ENCODE measurements around the gene LYAR.

The LYAR gene

GRCh38 chr4:4302001-4302400 lies 12.0 kb upstream of the LYAR start:
- Histone ChIP-seq H3K9me3 (ENCODE audit: insufficient read depth, low read depth, low read length) (no peaks in the 10 kb centered on the region), H3K9ac (ENCODE audit: low read depth, low read length, poor library complexity, severe bottlenecking) (no peak overlapping the region), H3F3A (ENCODE audit: low read depth) (no peaks in the 10 kb centered on the region), H2AFZ (ENCODE audit: low read length) (no peak overlapping the region), H3K4me2 (ENCODE audit: low read depth, low read length, poor library complexity, severe bottlenecking) (no peak overlapping the region), H3K4me1 (ENCODE audit: insufficient read depth, low read length, poor library complexity, severe bottlenecking) (peaks cover 7% of the 10 kb centered on the region), H3K9me2 (replicated peaks; ENCODE audit: low read depth, low read length) (no peaks in the 10 kb centered on the region), H3K27me3 (ENCODE audit: insufficient read depth, low read length, poor library complexity, severe bottlenecking) (no peaks in the 10 kb centered on the region), H3K4me3 (ENCODE audit: low read length, poor library complexity, severe bottlenecking) (no peak overlapping the region), H3K36me3 (ENCODE audit: insufficient read depth, low read length) (peaks cover 19% of the 10 kb centered on the region; the same call in 1 of the 2 replicates), H4K20me1 (ENCODE audit: insufficient read depth, low read length, poor library complexity, severe bottlenecking) (no peaks in the 10 kb centered on the region), H3K79me2 (ENCODE audit: insufficient read depth, low read length) (no peaks in the 10 kb centered on the region)
- TF ChIP-seq CTCF (conservative IDR thresholded peaks at IDR 0.05; ENCODE audit: low read length) (no peak), EZH2phosphoT487 (IDR thresholded peaks at IDR 0.05; ENCODE audit: borderline replicate concordance) (no peak)

- Histone ChIP-seq H3K9me3 (ENCODE audit: insufficient read depth, low read depth, low read length) (no peaks in the 10 kb centered on the region), H4K20me1 (ENCODE audit: insufficient read depth, low read length, poor library complexity, severe bottlenecking) (no peaks in the 10 kb centered on the region), H3K4me3 (ENCODE audit: low read length, poor library complexity, severe bottlenecking) (no peak overlapping the region), H3K79me2 (ENCODE audit: insufficient read depth, low read length) (no peaks in the 10 kb centered on the region; the same call in 1 of the 2 replicates), H3K4me2 (ENCODE audit: low read depth, low read length, poor library complexity, severe bottlenecking) (no peak overlapping the region), H3K36me3 (ENCODE audit: insufficient read depth, low read length) (peaks cover 14% of the 10 kb centered on the region; the same call in 1 of the 2 replicates), H3F3A (ENCODE audit: low read depth) (no peaks in the 10 kb centered on the region), H3K9me2 (replicated peaks; ENCODE audit: low read depth, low read length) (no peaks in the 10 kb centered on the region), H3K27me3 (ENCODE audit: insufficient read depth, low read length, poor library complexity, severe bottlenecking) (no peaks in the 10 kb centered on the region), H2AFZ (ENCODE audit: low read length) (no peak overlapping the region), H3K9ac (ENCODE audit: low read depth, low read length, poor library complexity, severe bottlenecking) (no peak overlapping the region), H3K4me1 (ENCODE audit: insufficient read depth, low read length, poor library complexity, severe bottlenecking) (no peaks in the 10 kb centered on the region)
- no peak for TF ChIP-seq CTCF (conservative IDR thresholded peaks at IDR 0.05; ENCODE audit: low read length)
- no peak for TF ChIP-seq EZH2phosphoT487 (IDR thresholded peaks at IDR 0.05; ENCODE audit: borderline replicate concordance)
Observed at GRCh38 chr4:4299006-4299405, 9.1 kb upstream of the LYAR start.

GRCh38 chr4:4296283-4296846 lies 6.4 kb upstream of the LYAR start:
- Histone ChIP-seq H3K4me1 (ENCODE audit: insufficient read depth, low read length, poor library complexity, severe bottlenecking) (peaks cover 10% of the 10 kb centered on the region), H3K9me3 (ENCODE audit: insufficient read depth, low read depth, low read length) (no peaks in the 10 kb centered on the region), H2AFZ (ENCODE audit: low read length) (no peak overlapping the region), H3K9me2 (replicated peaks; ENCODE audit: low read depth, low read length) (no peaks in the 10 kb centered on the region), H3K9ac (ENCODE audit: low read depth, low read length, poor library complexity, severe bottlenecking) (no peak overlapping the region), H3K79me2 (ENCODE audit: insufficient read depth, low read length) (peaks cover 25% of the 10 kb centered on the region), H4K20me1 (ENCODE audit: insufficient read depth, low read length, poor library complexity, severe bottlenecking) (peaks cover 3% of the 10 kb centered on the region), H3K36me3 (ENCODE audit: insufficient read depth, low read length) (no peaks in the 10 kb centered on the region), H3F3A (ENCODE audit: low read depth) (no peaks in the 10 kb centered on the region), H3K27me3 (ENCODE audit: insufficient read depth, low read length, poor library complexity, severe bottlenecking) (no peaks in the 10 kb centered on the region), H3K4me3 (ENCODE audit: low read length, poor library complexity, severe bottlenecking) (no peak overlapping the region), H3K4me2 (ENCODE audit: low read depth, low read length, poor library complexity, severe bottlenecking) (no peak overlapping the region)
- no peak for TF ChIP-seq CTCF (conservative IDR thresholded peaks at IDR 0.05; ENCODE audit: low read length)
- no peak for TF ChIP-seq EZH2phosphoT487 (IDR thresholded peaks at IDR 0.05; ENCODE audit: borderline replicate concordance)
